ENCODE measurements around the gene SLC16A12. TPM values are rescaled to one million over a fixed set of nuclear protein-coding genes. Genes with fewer than 3 reads are reported as not detected.

Gene SLC16A12
- total RNA-seq, 2 experiments from 2014 or later: not detected

DNA sequence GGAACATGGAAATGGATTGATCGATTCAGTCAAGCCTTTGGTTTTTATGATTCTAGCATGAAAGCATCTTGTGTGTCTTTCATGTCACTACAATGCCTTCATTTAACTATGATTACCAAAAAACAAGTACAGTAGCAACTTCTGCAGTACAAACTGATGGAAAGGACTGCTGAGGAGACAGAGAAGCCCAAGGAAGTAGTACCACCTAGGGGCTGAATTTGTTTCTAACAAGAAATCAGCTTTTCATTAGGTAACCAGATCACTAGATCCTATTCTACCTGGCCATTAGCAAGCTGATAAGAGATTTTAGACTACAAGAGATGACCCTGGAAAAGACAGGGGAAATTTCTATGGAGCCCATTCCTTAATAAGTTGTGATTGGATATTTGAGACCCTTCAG, 146.1 kb downstream of the SLC16A12 start:
- Mint-ChIP-seq H3K27ac (no peak overlapping the region), H3K27me3 (ENCODE audit: low read depth) (no peaks in the 10 kb centered on the region), H3K36me3 (ENCODE audit: low read depth) (no peaks in the 10 kb centered on the region), H3K9me3 (no peaks in the 10 kb centered on the region), H3K4me1 (ENCODE audit: low read depth) (peaks cover 19% of the 10 kb centered on the region), H3K4me3 (no peak overlapping the region)
- no peak for DNase-seq
- intact Hi-C loops (cut with micrococcal nuclease): loop anchor here (1.0 kb wide), 1 partner anchor 172 kb away; no protein-coding TSS in a partner anchor
- CTCF ChIA-PET: interaction anchor here (0.6 to 1.5 kb wide), 9 partner anchors 11 to 305 kb away, joined by 3 to 9 read pairs (median 3); partner anchors contain the start of genes IFIT5 and LIPA

GRCh38 chr10:89388806-89389205, 146.6 kb downstream of the SLC16A12 start:
- intact Hi-C loops (cut with micrococcal nuclease): loop anchor here (1.0 kb wide), 1 partner anchor 172 kb away; no protein-coding TSS in a partner anchor
- Mint-ChIP-seq H3K9me3 (no peaks in the 10 kb centered on the region), H3K27me3 (ENCODE audit: low read depth) (peaks cover 3% of the 10 kb centered on the region), H3K4me3 (no peak overlapping the region), H3K36me3 (ENCODE audit: low read depth) (no peaks in the 10 kb centered on the region), H3K4me1 (ENCODE audit: low read depth) (peaks cover 15% of the 10 kb centered on the region), H3K27ac (no peak overlapping the region)
- CTCF ChIA-PET: interaction anchor here (0.6 to 1.5 kb wide), 8 partner anchors 19 to 304 kb away, joined by 3 to 9 read pairs (median 3); partner anchors contain the start of genes IFIT5 and LIPA
- no peak for DNase-seq

- CTCF ChIA-PET: interaction anchor here (0.9 to 1.1 kb wide), 2 partner anchors 8 to 13 kb away, joined by 3 to 5 read pairs; partner anchors contain the start of gene IFIT1
These were observed 150.7 kb downstream of the SLC16A12 start for GRCh38 chr10:89384474-89385340.

DNA sequence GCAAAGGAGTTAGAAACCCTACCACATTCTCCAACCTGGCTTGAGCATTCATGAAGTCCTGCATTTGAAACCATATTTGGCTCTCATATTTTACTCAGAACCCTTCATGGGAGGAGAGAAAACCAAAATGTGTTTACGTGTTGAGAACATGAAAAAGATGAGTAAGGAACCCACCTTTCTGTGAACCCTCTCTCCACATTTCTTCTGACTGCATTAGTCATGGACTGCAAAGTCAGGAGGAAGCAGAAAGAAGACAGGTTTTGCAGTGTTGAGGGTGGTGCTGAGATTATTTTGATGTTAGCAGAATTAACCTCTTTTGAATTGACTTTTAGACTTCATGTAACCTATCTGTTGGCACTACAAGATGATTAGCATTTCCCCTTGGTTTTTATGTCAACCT, 152.6 kb downstream of the SLC16A12 start:
- no peak overlapping the region for H3K27ac Mint-ChIP-seq
- no peaks in the 10 kb centered on the region for H3K36me3 Mint-ChIP-seq (ENCODE audit: low read depth)
- CTCF ChIA-PET: no interaction called here

More at GRCh38 chr10:89384474-89385340, 150.7 kb downstream of the SLC16A12 start:
- H3K27ac Mint-ChIP-seq: no peak overlapping the region
- no peak for DNase-seq
- peaks cover 3% of the 10 kb centered on the region for H3K27me3 Mint-ChIP-seq (ENCODE audit: low read depth)
- no peak overlapping the region for H3K4me3 Mint-ChIP-seq
- no peaks in the 10 kb centered on the region for H3K9me3 Mint-ChIP-seq
- intact Hi-C loops (cut with micrococcal nuclease): no loop called here
- H3K36me3 Mint-ChIP-seq (ENCODE audit: low read depth): no peaks in the 10 kb centered on the region
- peaks cover 2% of the 10 kb centered on the region for H3K4me1 Mint-ChIP-seq (ENCODE audit: low read depth)

More for the DNA sequence above, 152.6 kb downstream of the SLC16A12 start:
- H3K9me3 Mint-ChIP-seq: no peaks in the 10 kb centered on the region
- intact Hi-C loops (cut with micrococcal nuclease): no loop called here
- H3K4me3 Mint-ChIP-seq: no peak overlapping the region
- H3K4me1 Mint-ChIP-seq (ENCODE audit: low read depth): peaks cover 2% of the 10 kb centered on the region
- DNase-seq: no peak
- H3K27me3 Mint-ChIP-seq (ENCODE audit: low read depth): peaks cover 3% of the 10 kb centered on the region

Other genes starting within 250 kb of the SLC16A12 start
- gene IFIT2, start 233.5 kb downstream of the SLC16A12 start, total RNA-seq: 10 to 100 TPM; 35.7 to 39.4 TPM
- 10 to 100 TPM; 13.9 to 14.4 TPM for gene IFIT3, start 207.6 kb downstream of the SLC16A12 start, total RNA-seq
- not detected for gene IFIT1B, start 157.5 kb downstream of the SLC16A12 start, total RNA-seq
- 1 to 10 TPM; 5.9 to 6.0 TPM for gene IFIT1, start 143.0 kb downstream of the SLC16A12 start, total RNA-seq
- 1 to 10 TPM; 7.0 to 7.2 TPM for gene IFIT5, start 121.0 kb downstream of the SLC16A12 start, total RNA-seq
- gene PANK1, start 109.6 kb upstream of the SLC16A12 start, total RNA-seq: 1 to 10 TPM; 1.6 to 2.2 TPM
- 10 to 100 TPM; 67.2 to 70.3 TPM for gene KIF20B, start 166.0 kb upstream of the SLC16A12 start, total RNA-seq

All from activated naive CD4-positive, alpha-beta T cell treated with anti-CD3 and anti-CD28 coated beads for 36 hours (primary cell).